GM12872 (cell line): ENCODE data around the gene ZRANB3.

Source experiments
- TF ChIP-seq, protein P1 (sequence below): IDR thresholded peaks from 3 replicates; pipeline ENCODE4 v1.5.1; 2011; ENCODE audit warnings: low read depth, mild to moderate bottlenecking, low read length, moderate library complexity; ENCODE audit not compliant: insufficient read depth

The ZRANB3 gene

GRCh38 chr2:135227386-135227785 lies 303.6 kb downstream of the ZRANB3 start:
- TF ChIP-seq, protein P1, sequence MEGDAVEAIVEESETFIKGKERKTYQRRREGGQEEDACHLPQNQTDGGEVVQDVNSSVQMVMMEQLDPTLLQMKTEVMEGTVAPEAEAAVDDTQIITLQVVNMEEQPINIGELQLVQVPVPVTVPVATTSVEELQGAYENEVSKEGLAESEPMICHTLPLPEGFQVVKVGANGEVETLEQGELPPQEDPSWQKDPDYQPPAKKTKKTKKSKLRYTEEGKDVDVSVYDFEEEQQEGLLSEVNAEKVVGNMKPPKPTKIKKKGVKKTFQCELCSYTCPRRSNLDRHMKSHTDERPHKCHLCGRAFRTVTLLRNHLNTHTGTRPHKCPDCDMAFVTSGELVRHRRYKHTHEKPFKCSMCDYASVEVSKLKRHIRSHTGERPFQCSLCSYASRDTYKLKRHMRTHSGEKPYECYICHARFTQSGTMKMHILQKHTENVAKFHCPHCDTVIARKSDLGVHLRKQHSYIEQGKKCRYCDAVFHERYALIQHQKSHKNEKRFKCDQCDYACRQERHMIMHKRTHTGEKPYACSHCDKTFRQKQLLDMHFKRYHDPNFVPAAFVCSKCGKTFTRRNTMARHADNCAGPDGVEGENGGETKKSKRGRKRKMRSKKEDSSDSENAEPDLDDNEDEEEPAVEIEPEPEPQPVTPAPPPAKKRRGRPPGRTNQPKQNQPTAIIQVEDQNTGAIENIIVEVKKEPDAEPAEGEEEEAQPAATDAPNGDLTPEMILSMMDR, result no peak

DNA sequence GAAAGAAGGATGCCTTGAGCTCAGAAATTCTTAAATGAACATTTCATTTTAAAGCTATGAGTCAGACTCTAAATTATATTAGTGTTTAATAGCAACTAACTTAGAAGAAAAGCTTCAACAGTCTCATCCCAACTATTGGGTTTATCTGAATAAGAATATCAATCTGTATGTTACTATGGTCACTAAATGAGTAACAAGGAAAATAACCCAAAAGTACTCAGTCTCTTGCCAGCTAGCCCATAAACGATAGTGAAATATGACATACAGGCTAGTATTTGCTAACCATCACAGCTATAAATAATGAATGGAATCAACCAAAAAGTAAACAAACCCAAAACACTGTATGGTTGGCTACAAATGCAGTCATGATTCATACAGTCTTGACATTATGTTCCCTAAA lies 304.1 kb downstream of the ZRANB3 start:
- TF ChIP-seq, protein P1, result no peak

- TF ChIP-seq, protein P1, result no peak
Observed at GRCh38 chr2:135225781-135226180, 305.2 kb downstream of the ZRANB3 start.

DNA sequence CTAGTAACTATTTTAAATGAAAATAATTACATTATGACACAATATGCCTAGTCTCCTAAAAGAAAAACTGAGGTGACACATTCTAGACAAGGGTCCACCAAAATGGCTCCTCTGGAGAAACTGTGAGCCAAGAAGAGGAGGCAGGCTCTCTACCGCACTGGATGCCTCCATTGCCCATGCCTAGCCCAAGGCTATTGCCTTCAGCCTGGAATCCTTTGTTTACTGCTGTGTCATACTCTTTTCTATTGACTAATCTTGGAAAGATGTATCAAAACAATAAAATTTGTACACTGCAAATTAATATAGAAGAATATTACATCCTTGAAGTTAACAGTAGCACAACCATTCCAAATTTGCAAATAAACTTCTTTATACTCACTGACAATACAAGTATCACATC lies 311.8 kb downstream of the ZRANB3 start:
- TF ChIP-seq, protein P1, result no peak

DNA sequence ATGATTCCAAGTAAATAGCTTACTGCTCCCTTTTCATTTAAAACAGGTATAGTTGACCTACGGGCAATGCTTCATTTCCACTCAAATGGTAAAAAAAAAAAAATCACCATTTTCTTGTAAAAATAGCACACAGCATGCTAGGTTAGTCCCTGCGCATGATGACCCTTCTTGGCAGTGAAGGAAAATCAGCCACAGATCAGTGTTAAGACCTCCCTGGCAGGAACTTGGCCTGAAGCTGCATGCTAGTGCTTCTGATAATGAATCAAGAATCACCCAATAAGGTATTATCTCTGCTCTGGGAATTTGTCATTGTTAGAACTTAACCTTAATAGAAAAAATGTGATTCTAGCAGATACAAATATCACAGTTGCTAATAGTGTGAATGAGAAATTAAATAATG lies 312.6 kb downstream of the ZRANB3 start:
- TF ChIP-seq, protein P1, result no peak

DNA sequence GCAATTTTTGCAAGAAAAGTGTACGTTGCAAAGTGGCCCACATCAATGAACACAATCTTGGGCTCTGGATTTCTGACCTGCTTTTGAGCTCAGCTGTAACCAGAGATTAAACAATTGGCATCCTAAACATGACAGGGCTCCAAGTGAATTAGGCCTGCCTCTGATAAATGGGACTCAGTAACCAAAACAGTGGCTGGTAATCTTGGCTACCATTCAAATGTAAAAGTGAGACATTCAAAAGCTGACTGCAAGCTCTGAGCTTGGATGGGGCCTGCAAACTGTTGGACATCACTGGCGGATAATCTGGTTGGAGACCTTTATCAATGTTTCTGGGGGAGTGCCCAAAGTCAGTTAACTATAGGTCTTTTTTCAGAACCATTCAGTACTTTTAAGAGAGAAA lies 318.3 kb downstream of the ZRANB3 start:
- TF ChIP-seq, protein P1, result no peak

GRCh38 chr2:135208016-135208415 lies 323.0 kb downstream of the ZRANB3 start:
- TF ChIP-seq, protein P1, result no peak

DNA sequence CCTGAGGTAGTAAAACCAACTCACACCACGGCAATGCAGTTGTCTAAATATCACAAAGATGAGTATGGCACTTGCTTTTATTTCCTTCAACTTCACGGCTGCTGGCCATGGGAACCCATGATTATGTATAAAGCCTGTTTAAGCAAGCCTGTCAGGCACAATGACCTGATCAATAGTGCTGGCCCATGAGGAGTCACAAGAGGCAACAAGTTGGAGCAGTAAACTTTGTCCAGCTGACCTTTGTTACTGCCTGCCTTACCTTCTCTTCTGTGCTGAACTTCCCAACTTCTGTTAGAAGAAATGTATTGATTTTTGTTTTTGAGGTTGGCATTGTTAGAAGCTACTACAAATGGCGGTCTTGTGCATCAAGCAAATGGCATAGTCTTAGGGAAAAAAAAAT lies 327.1 kb downstream of the ZRANB3 start:
- TF ChIP-seq, protein P1, result no peak
